B cell (primary cell): ENCODE results near the gene COX5B. TPM values are rescaled to one million over a fixed set of nuclear protein-coding genes. Genes with fewer than 3 reads are reported as not detected.
"Not testable (repeated sequence)": the region's sequence is repeated elsewhere in the genome, so short reads cannot be mapped to it uniquely, and the experiment has no call there.

Experiments
- ATAC-seq: fragments of 200-7000 bp; cut with Tn5 transposase; one replicate; pipeline ENCODE4 v1.10.0; 2021; ENCODE audit warnings: low read depth, mild to moderate bottlenecking, moderate number of reproducible peaks, moderate library complexity
- CTCF ChIA-PET: fragments of 350-600 bp; sonication (Branson Sonifier 250); formaldehyde crosslinking; loops from one replicate; lab custom pipeline; 2021; ENCODE audit warnings: antibody characterized with exemption, inconsistent platforms; lab: Charles Lee
- POLR2A ChIA-PET: fragments of 350-600 bp; sonication (Branson Sonifier 250); formaldehyde crosslinking; loops from one replicate; lab custom pipeline; 2021; ENCODE audit warnings: antibody characterized with exemption; lab: Charles Lee
- DNase-seq: peaks from one replicate; pipeline ENCODE4 v3.0.0; 2013
- H2AFZ ChIP-seq: 2 replicates; pipeline ENCODE4 v1.6.1; 2012; ENCODE audit warnings: mild to moderate bottlenecking, low read depth, low read length; ENCODE audit not compliant: insufficient read depth, poor library complexity, severe bottlenecking
- H3K27ac ChIP-seq, 2 donors: 1 replicate in 1 of 2; 2 replicates in 1 of 2; pipeline ENCODE4 v1.5.1; 2012 to 2013; ENCODE audit warnings: low read length in 2 of 2, mild to moderate bottlenecking in 2 of 2, moderate library complexity in 1 of 2
- H3K27me3 ChIP-seq, 4 experiments: fragments of 200-600 bp in 1 of 4; sonication (generic) in 1 of 4; replicated peaks in 1 of 4; 1 replicate in 2 of 4; 2 replicates in 2 of 4; pipeline versions ENCODE4 v1.6.1 to v1.7.0; 2013 to 2016; ENCODE audit warnings: low read length in 3 of 4, mild to moderate bottlenecking in 2 of 4, mixed read lengths in 1 of 4, moderate library complexity in 1 of 4; ENCODE audit not compliant: insufficient read depth in 4 of 4, control insufficient read depth in 3 of 4; ENCODE audit errors: control extremely low read depth in 1 of 4
- H3K36me3 ChIP-seq, 2 experiments: replicated peaks in 1 of 2; 1 replicate in 1 of 2; 2 replicates in 1 of 2; pipeline versions ENCODE4 v1.6.1 to v1.7.1; 2013; ENCODE audit warnings: low read length in 1 of 2; ENCODE audit not compliant: insufficient read depth in 2 of 2, control insufficient read depth in 1 of 2; ENCODE audit errors: control extremely low read depth in 1 of 2, extremely low read depth in 1 of 2
- H3K4me1 ChIP-seq, 2 donors: fragments of 200-600 bp in 1 of 2; sonication (generic) in 1 of 2; 1 replicate in 1 of 2; 2 replicates in 1 of 2; pipeline versions ENCODE4 v1.5.1 to v1.6.1; 2013 to 2017; ENCODE audit warnings: low read length in 2 of 2; ENCODE audit not compliant: control insufficient read depth in 2 of 2, insufficient read depth in 2 of 2
- H3K4me2 ChIP-seq: replicated peaks from 2 replicates; pipeline ENCODE3; 2012; ENCODE audit warnings: mild to moderate bottlenecking, low read depth, low read length; ENCODE audit not compliant: poor library complexity, severe bottlenecking
- H3K4me3 ChIP-seq, 5 experiments: fragments of 200-600 bp in 1 of 5; sonication (generic) in 1 of 5; 1 replicate in 3 of 5; 2 replicates in 2 of 5; pipeline versions ENCODE4 v1.5.1 to v1.7.0; 2011 to 2016; ENCODE audit warnings: low read length in 4 of 5, mild to moderate bottlenecking in 4 of 5, low read depth in 2 of 5, control low read depth in 1 of 5, moderate library complexity in 1 of 5; ENCODE audit not compliant: insufficient read depth in 1 of 5; ENCODE audit errors: control extremely low read depth in 1 of 5, extremely low read depth in 1 of 5
- H3K79me2 ChIP-seq: fragments of 200-600 bp; sonication (generic); one replicate; pipeline ENCODE4 v1.6.0; 2016; ENCODE audit warnings: low read length; ENCODE audit not compliant: control insufficient read depth, insufficient read depth
- H3K9ac ChIP-seq: fragments of 200-600 bp; sonication (generic); 2 replicates; pipeline ENCODE4 v1.6.1; 2017; ENCODE audit warnings: mild to moderate bottlenecking, low read length, moderate library complexity
- H3K9me3 ChIP-seq, 3 donors: one replicate each; pipeline versions ENCODE4 v1.6.1 to v1.7.1; 2013; ENCODE audit warnings: low read length in 2 of 3; ENCODE audit not compliant: control insufficient read depth in 2 of 3, insufficient read depth in 1 of 3; ENCODE audit errors: control extremely low read depth in 1 of 3
- H4K20me1 ChIP-seq: 2 replicates; pipeline ENCODE4 v1.6.0; 2012; ENCODE audit warnings: mild to moderate bottlenecking, low read length; ENCODE audit not compliant: insufficient read depth, control insufficient read depth, poor library complexity, severe bottlenecking
- H3K27ac Mint-ChIP-seq: one replicate; pipeline ENCODE4 v1.8.0; 2021; ENCODE audit warnings: mixed read lengths
- H3K27me3 Mint-ChIP-seq: one replicate; pipeline ENCODE4 v1.8.0; 2021; ENCODE audit warnings: mixed read lengths
- H3K4me1 Mint-ChIP-seq: one replicate; pipeline ENCODE4 v1.8.0; 2021; ENCODE audit warnings: mixed read lengths
- H3K4me3 Mint-ChIP-seq: one replicate; pipeline ENCODE4 v1.8.0; 2021; ENCODE audit warnings: mixed read lengths
- H3K9me3 Mint-ChIP-seq: one replicate; pipeline ENCODE4 v1.8.0; 2022; ENCODE audit warnings: mixed read lengths; ENCODE audit not compliant: insufficient read depth
- WGBS: methylation state at CpG from one replicate; pipeline ENCODE4 v1.1.5; 2013; ENCODE audit warnings: missing lambda C conversion rate; ENCODE audit not compliant: insufficient coverage; 5-methylcytosine and 5-hydroxymethylcytosine counted together
- intact Hi-C: fragments of 100-400 bp; cut with micrococcal nuclease; formaldehyde crosslinking; loops from one replicate; pipeline ENCODE4 v1.10.0; 2022
- polyA plus RNA-seq: library from polyadenylated mRNA; depleted of rRNA; stranded (reverse); fragments of >200 nt; gene quantifications from 2 replicates; pipeline ENCODE4 v1.2.3, GENCODE V29; 2012
- total RNA-seq, 2 donors: library from RNA; stranded (reverse); fragments of 120-200 nt in 1 of 2; gene quantifications; 1 replicate in 1 of 2; 2 replicates in 1 of 2; pipeline versions ENCODE4 v1.2.3 to v1.2.4, GENCODE V29; 2013 to 2022

Gene COX5B
- total and polyA plus RNA-seq, 2 donors (not counting 1 experiment from before 2014, with no cell fraction given) = 111 to 164 TPM

DNA sequence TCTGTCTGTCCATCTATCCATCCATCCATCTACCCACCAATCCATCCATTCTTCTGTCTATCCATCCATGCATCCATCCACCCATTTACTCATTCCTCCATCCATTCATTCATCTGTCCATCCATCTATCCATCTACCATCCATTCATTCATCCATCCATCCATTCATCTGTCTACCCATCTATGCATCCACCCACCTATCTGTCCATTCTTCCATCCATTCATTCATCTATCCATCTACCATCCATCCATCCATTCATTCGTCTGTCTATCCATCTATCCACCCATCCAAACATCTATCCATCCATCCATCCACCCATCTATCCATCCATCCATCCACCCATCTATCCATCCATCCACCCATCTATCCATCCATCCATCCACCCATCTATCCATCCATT, 25.4 kb upstream of the COX5B start:
- CTCF ChIA-PET, POLR2A ChIA-PET, H4K20me1 ChIP-seq, H3K27me3 Mint-ChIP-seq, H3K4me2 ChIP-seq, ATAC-seq, DNase-seq, H3K27ac ChIP-seq, H3K4me3 ChIP-seq, H3K79me2 ChIP-seq, H3K9me3 Mint-ChIP-seq, H3K27me3 ChIP-seq, H3K4me3 Mint-ChIP-seq, H3K9me3 ChIP-seq, H3K9ac ChIP-seq, H3K4me1 ChIP-seq, H3K36me3 ChIP-seq, H3K4me1 Mint-ChIP-seq, H2AFZ ChIP-seq, intact Hi-C loops, H3K27ac Mint-ChIP-seq: not testable (repeated sequence)
- WGBS = 58% methylated on average over 1 of the region's 1 CpG

- POLR2A ChIA-PET, H3K27ac Mint-ChIP-seq, H3K4me3 ChIP-seq, CTCF ChIA-PET, intact Hi-C loops, H3K4me1 ChIP-seq, H3K27ac ChIP-seq, H3K27me3 ChIP-seq, H3K9ac ChIP-seq, ATAC-seq, H3K36me3 ChIP-seq, H4K20me1 ChIP-seq, H3K4me1 Mint-ChIP-seq, H3K79me2 ChIP-seq, H3K4me3 Mint-ChIP-seq, H3K9me3 ChIP-seq, H3K9me3 Mint-ChIP-seq, DNase-seq, H2AFZ ChIP-seq, H3K4me2 ChIP-seq: not testable (repeated sequence)
- peaks cover 11% of the 10 kb centered on the region for H3K27me3 Mint-ChIP-seq
Measured at GRCh38 chr2:97622976-97623375, 22.9 kb upstream of the COX5B start.

GRCh38 chr2:97625354-97626048, 20.4 kb upstream of the COX5B start:
- intact Hi-C loops, H3K9me3 ChIP-seq, POLR2A ChIA-PET, H3K4me1 ChIP-seq, H3K9me3 Mint-ChIP-seq, H3K36me3 ChIP-seq, H3K27me3 ChIP-seq, H3K9ac ChIP-seq, H3K4me3 Mint-ChIP-seq, ATAC-seq, H3K4me1 Mint-ChIP-seq, H3K79me2 ChIP-seq, DNase-seq, H2AFZ ChIP-seq, H3K4me3 ChIP-seq, H4K20me1 ChIP-seq, H3K4me2 ChIP-seq, H3K27ac ChIP-seq, CTCF ChIA-PET, H3K27ac Mint-ChIP-seq: not testable (repeated sequence)
- H3K27me3 Mint-ChIP-seq = peaks cover 10% of the 10 kb centered on the region
- 33% methylated on average over 1 of the region's 8 CpGs for WGBS

DNA sequence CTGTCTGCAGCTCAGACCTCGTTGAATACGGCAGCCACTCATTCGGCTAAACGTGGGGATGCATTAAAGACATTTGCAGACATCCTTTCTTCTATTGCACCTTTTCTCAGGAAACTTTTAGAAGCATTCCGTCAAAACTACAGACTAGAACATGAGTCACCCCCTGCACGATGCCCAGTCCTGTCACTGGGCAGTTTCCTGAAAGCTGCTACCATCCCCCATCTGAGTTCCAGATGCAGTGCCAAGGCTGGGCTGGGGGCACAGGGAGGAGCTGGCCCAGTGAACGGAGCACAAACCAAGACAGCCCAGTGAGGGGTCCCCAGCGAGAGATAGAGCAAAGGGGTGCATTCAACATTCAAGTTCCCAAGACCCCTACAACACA, 19.8 kb upstream of the COX5B start:
- not testable (repeated sequence) for ATAC-seq, H3K9me3 Mint-ChIP-seq
- 79% methylated on average over 8 of the region's 8 CpGs for WGBS

More for the DNA sequence above, 19.8 kb upstream of the COX5B start:
- POLR2A ChIA-PET, CTCF ChIA-PET, intact Hi-C loops, H3K4me3 ChIP-seq, H3K27ac Mint-ChIP-seq, H3K9me3 ChIP-seq, H2AFZ ChIP-seq, H3K27me3 ChIP-seq, H3K79me2 ChIP-seq, H3K27ac ChIP-seq, H4K20me1 ChIP-seq, H3K4me2 ChIP-seq, DNase-seq, H3K4me1 Mint-ChIP-seq, H3K9ac ChIP-seq, H3K36me3 ChIP-seq, H3K4me3 Mint-ChIP-seq, H3K4me1 ChIP-seq: not testable (repeated sequence)
- peaks cover 11% of the 10 kb centered on the region for H3K27me3 Mint-ChIP-seq
